Lung (tissue), 12 donors: ENCODE measurements around the gene ZNF775. TPM values are rescaled to one million over a fixed set of nuclear protein-coding genes. Genes with fewer than 3 reads are reported as not detected.

Experiments
- ATAC-seq: fragments of 200-7000 bp; cut with Tn5 transposase; one replicate; pipeline ENCODE4 v1.9.1; 2020; ENCODE audit warnings: moderate number of reproducible peaks; ENCODE audit not compliant: insufficient read depth, low FRiP score
- DNase-seq, 3 donors: peaks; one replicate each; pipeline ENCODE4 v3.0.0-alpha.2; 2013 to 2017
- H3K27ac ChIP-seq, 2 donors: one replicate each; pipeline ENCODE4 v1.5.1; 2013; ENCODE audit warnings: mild to moderate bottlenecking in 2 of 2, moderate library complexity in 2 of 2, control low read depth in 1 of 2, inconsistent platforms in 1 of 2, low read depth in 1 of 2, low read length in 1 of 2
- H3K27me3 ChIP-seq, 3 donors: one replicate each; pipeline ENCODE4 v1.5.1; 2013; ENCODE audit warnings: low read length in 2 of 3; ENCODE audit not compliant: control insufficient read depth in 3 of 3, insufficient read depth in 3 of 3
- H3K36me3 ChIP-seq, 4 donors: one replicate each; pipeline ENCODE4 v1.5.1; 2013; ENCODE audit warnings: low read length in 4 of 4, mild to moderate bottlenecking in 1 of 4, moderate library complexity in 1 of 4; ENCODE audit not compliant: control insufficient read depth in 4 of 4, insufficient read depth in 4 of 4
- H3K4me1 ChIP-seq, 5 donors: one replicate each; pipeline ENCODE4 v1.5.1; 2013; ENCODE audit warnings: low read length in 5 of 5, mild to moderate bottlenecking in 2 of 5, moderate library complexity in 1 of 5; ENCODE audit not compliant: control insufficient read depth in 5 of 5, insufficient read depth in 5 of 5
- H3K4me3 ChIP-seq: one replicate; pipeline ENCODE4 v1.5.1; 2013; ENCODE audit warnings: mild to moderate bottlenecking, control low read depth, moderate library complexity
- H3K9ac ChIP-seq, 2 donors: one replicate each; pipeline ENCODE4 v1.5.1; 2013; ENCODE audit warnings: low read length in 2 of 2, control low read depth in 1 of 2; ENCODE audit not compliant: insufficient read depth in 1 of 2
- H3K9me3 ChIP-seq, 4 donors: one replicate each; pipeline ENCODE4 v1.5.1; 2013; ENCODE audit warnings: low read length in 3 of 4, mild to moderate bottlenecking in 1 of 4, moderate library complexity in 1 of 4; ENCODE audit not compliant: control insufficient read depth in 4 of 4, insufficient read depth in 3 of 4
- WGBS, 2 donors: extraction: QIAGEN DNeasy Blood & Tissue Kit; methylation state at CpG; one replicate each; pipeline ENCODE4 v1.1.7; 2013; 5-methylcytosine and 5-hydroxymethylcytosine counted together
- polyA plus RNA-seq, 2 donors: library from polyadenylated mRNA; stranded (reverse); fragments of 200-250 nt; gene quantifications; one replicate each; pipeline ENCODE4 v1.2.1, GENCODE V29; 2013
- total RNA-seq, 2 donors: library from RNA; depleted of rRNA in 1 of 2; stranded (reverse); fragments of >200 nt in 1 of 2; gene quantifications; one replicate each; pipeline ENCODE4 v1.2.1, GENCODE V29; 2014 to 2021
- TF ChIP-seq, protein P1 (sequence below): IDR thresholded peaks from 2 replicates; pipeline ENCODE4 v1.5.1; 2012; ENCODE audit warnings: mild to moderate bottlenecking; ENCODE audit errors: control extremely low read depth, extremely low read depth
- donor health status: control.
- donor health status: control.
- donor health status: Bipolar disorder and iron deficiency.
- donor health status: healthy.
- donor health status: DM: yes; HTN: yes; CAD: no.

ZNF775 gene
- total and polyA plus RNA-seq, 4 donors, result 1.4 to 5.4 (median 3.8) TPM

DNA sequence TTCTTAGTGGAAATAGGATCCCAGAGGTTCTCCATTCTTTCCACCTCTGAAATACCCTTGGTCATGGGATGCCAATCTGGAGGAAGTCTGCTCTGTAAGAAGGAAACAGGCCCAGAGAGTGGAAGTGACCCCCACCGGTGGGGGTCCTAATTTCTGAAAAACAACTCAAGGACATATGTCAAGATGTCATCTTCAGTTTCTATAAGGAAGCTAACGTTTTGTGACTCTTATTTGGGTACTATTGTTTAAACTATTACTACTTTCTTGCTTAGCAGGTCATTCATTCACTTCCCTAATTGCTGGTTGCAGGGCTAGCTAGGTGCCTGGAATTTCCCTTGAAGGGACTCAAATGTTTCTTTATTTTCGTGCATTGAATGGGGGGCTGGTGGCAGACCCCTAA lies 1.9 kb upstream of the ZNF775 start:
- H3K27ac ChIP-seq, result no peak overlapping the region

DNA sequence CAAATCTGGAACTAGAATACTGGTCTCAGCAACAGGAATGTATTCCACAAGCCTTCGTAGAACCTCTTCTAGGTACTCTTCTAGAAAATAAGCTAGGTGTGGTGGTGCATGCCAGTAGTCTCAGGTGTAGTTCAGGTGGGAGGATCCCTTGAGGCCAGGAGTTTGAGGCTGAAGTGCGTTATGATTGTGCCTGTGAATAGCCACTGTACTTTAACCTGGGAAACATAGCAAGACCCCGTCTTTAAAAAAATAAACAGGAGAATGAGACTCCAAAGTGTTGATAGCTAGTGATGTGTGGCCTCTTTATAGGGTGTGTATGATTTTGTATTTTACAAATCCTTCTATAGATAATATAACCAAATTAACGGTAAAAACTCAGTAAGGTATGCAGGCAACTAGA lies 1.5 kb upstream of the ZNF775 start:
- Histone ChIP-seq H3K27me3 (no peaks in the 10 kb centered on the region), H3K9ac (no peak overlapping the region), H3K36me3 (peaks cover 0 to 19% (median 14%) of the 10 kb centered on the region in 4 donors), H3K27ac (peak overlapping the region in 1 of 2 donors; percentile 53), H3K4me1 (peaks cover 0 to 31% (median 12%) of the 10 kb centered on the region in 5 donors), H3K4me3 (no peak overlapping the region), H3K9me3 (no peaks in the 10 kb centered on the region)
- TF ChIP-seq, protein P1, sequence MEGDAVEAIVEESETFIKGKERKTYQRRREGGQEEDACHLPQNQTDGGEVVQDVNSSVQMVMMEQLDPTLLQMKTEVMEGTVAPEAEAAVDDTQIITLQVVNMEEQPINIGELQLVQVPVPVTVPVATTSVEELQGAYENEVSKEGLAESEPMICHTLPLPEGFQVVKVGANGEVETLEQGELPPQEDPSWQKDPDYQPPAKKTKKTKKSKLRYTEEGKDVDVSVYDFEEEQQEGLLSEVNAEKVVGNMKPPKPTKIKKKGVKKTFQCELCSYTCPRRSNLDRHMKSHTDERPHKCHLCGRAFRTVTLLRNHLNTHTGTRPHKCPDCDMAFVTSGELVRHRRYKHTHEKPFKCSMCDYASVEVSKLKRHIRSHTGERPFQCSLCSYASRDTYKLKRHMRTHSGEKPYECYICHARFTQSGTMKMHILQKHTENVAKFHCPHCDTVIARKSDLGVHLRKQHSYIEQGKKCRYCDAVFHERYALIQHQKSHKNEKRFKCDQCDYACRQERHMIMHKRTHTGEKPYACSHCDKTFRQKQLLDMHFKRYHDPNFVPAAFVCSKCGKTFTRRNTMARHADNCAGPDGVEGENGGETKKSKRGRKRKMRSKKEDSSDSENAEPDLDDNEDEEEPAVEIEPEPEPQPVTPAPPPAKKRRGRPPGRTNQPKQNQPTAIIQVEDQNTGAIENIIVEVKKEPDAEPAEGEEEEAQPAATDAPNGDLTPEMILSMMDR, result no peak
- DNase-seq (no peak), ATAC-seq (no peak)
- 46 to 56% methylated on average over 4 of the region's 4 CpGs for WGBS, 2 donors

More for the DNA sequence above, 1.9 kb upstream of the ZNF775 start:
- ATAC-seq (no peak), DNase-seq (no peak)
- Histone ChIP-seq H3K36me3 (peaks cover 0 to 19% (median 17%) of the 10 kb centered on the region in 4 donors), H3K4me3 (no peak overlapping the region), H3K4me1 (peaks cover 0 to 28% (median 13%) of the 10 kb centered on the region in 5 donors), H3K9me3 (no peaks in the 10 kb centered on the region), H3K9ac (no peak overlapping the region), H3K27me3 (no peaks in the 10 kb centered on the region)
- TF ChIP-seq, protein P1, result no peak
- 15 to 36% methylated on average over 3 of the region's 3 CpGs for WGBS, 2 donors

DNA sequence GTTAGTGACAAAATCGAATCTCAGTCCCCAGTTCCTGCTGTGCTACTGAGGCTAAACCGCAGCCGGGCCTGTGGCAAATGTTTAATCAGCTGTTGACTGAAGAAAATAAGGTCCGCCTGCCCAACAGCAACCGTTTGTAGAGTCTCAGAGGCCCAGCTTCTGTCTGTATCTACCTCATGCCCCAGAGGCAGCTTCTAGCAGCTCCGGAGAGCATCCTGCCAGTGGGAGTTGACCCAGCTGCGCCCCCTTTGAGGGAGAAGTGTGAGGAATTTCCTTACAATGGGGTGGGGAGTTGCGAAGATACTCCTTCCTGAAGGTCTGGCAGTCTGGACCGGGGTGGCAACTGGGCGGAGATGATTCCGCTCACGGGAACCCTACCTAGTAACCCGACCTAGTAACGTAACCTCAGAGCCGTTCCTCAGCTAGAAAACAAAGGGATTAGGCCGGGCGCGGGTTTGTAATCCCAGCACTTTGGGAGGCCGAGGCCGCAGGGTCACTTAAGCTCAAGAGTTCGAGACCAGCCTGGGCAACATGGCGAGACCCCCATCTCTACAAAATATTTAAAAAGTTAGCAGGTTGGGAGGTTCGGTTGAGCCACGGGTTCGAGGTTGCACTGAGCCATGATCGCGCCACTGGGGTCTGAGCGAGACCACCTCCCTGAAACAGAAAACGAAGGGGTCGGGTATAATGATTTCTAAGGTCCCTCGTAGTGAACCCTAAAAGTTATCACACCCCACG lies 846 bp upstream of the ZNF775 start:
- peaks cover 0 to 12% (median 9%) of the 10 kb centered on the region in 4 donors for H3K36me3 ChIP-seq
- H3K27me3 ChIP-seq, result no peaks in the 10 kb centered on the region
- WGBS, 2 donors, result 3 to 4% methylated on average over 32 of the region's 32 CpGs
- ATAC-seq (no peak), DNase-seq (peak; percentile 87 to 88 (median 88))
- peak overlapping the region; percentile 81 for H3K4me3 ChIP-seq
- H3K9ac ChIP-seq, result peak overlapping the region; percentile 80 to 96
- peaks cover 0 to 28% (median 7%) of the 10 kb centered on the region in 5 donors for H3K4me1 ChIP-seq
- H3K27ac ChIP-seq, result peak overlapping the region; percentile 98
- TF ChIP-seq, protein P1, result no peak
- H3K9me3 ChIP-seq, result no peaks in the 10 kb centered on the region
